Fibroblast of peridontal ligament (primary cell): ENCODE data around the gene SERBP1.

Experiments
- DNase-seq: peaks from one replicate; pipeline ENCODE4 v3.0.0-alpha.2; 2010; ENCODE audit errors: extremely low read depth

SERBP1 gene

DNA sequence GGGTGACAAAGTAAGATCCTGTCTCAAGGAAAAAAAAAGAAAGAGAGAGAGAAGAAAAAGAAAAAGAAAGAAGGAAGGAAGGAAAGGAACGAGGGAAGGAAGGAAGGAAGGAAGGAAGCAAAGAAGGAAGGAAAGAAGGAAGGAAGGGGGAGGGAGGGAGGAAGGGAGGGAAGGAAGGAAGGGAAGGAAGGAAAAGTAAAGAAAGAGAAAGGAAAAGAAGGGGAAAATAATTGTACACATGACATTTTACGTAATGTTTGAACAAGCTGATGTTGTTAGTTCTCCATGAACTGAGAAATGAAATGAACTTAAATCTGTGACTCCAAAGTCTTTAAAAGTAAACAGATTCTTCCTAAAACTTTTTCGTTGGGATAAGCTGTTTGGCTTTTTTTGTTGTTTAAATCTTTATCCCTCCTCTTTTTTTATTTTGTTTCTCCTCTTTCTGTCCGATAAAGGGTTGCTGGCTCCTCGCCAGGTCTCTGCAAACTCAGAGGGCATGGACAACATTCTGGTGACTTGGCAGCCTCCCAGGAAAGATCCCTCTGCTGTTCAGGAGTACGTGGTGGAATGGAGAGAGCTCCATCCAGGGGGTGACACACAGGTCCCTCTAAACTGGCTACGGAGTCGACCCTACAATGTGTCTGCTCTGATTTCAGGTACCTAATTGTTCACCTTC, 62.7 kb downstream of the SERBP1 start:
- peak; percentile 38 for DNase-seq

DNA sequence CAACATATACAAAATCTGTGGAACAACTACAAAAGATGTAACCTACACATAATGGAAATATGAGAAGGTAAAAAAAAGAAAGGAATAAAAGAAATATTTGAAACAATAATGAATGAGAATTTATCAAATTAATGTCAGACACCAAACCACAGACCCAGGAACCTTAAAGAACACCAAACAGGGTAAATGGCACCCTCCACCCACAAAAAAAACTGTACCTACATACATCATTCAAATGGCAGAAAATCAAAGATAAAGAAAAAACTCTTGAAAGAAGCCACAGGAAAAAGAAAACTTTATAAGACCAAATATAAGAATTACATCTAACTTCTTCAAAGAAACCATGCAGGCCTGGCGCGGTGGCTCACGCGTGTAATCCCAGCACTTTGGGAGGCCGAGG, 68.6 kb downstream of the SERBP1 start:
- DNase-seq = no peak

GRCh38 chr1:67359592-67359991, 70.6 kb downstream of the SERBP1 start:
- no peak for DNase-seq
